Common myeloid progenitor, CD34-positive (primary cell): Measurements from ENCODE around the gene CACNA2D3.

Experiments
- CTCF ChIA-PET: fragments of 350-600 bp; sonication (Branson Sonifier 250); formaldehyde crosslinking; loops from one replicate; lab custom pipeline; 2021; ENCODE audit warnings: antibody characterized with exemption; lab: Charles Lee
- POLR2A ChIA-PET: fragments of 350-600 bp; sonication (Branson Sonifier 250); formaldehyde crosslinking; loops from one replicate; lab custom pipeline; 2021; ENCODE audit warnings: antibody characterized with exemption; lab: Charles Lee
- DNase-seq, 3 donors: peaks; one replicate each; pipeline versions ENCODE4 v3.0.0 to v3.0.0-alpha.2; 2013
- H3K27ac ChIP-seq, 2 experiments: 1 replicate in 1 of 2; 2 replicates in 1 of 2; pipeline ENCODE4 v1.7.0; 2013; ENCODE audit warnings: inconsistent platforms in 2 of 2, low read length in 2 of 2, mild to moderate bottlenecking in 2 of 2, low read depth in 1 of 2, moderate library complexity in 1 of 2; ENCODE audit not compliant: severe bottlenecking in 2 of 2, insufficient read depth in 1 of 2, poor library complexity in 1 of 2
- H3K27me3 ChIP-seq, 5 experiments: replicated peaks in 2 of 5; 1 replicate in 3 of 5; 2 replicates in 2 of 5; pipeline versions ENCODE4 v1.6.1 to v1.7.0; 2013; ENCODE audit warnings: low read length in 4 of 5, mild to moderate bottlenecking in 2 of 5, moderate library complexity in 2 of 5, inconsistent platforms in 1 of 5; ENCODE audit not compliant: insufficient read depth in 5 of 5, control insufficient read depth in 4 of 5
- H3K36me3 ChIP-seq, 4 experiments: 1 replicate in 2 of 4; 2 replicates in 2 of 4; pipeline versions ENCODE4 v1.6.1 to v1.7.0; 2013; ENCODE audit warnings: low read length in 3 of 4, control low read depth in 1 of 4, mild to moderate bottlenecking in 1 of 4; ENCODE audit not compliant: control insufficient read depth in 4 of 4, insufficient read depth in 4 of 4
- H3K4me1 ChIP-seq, 4 experiments: 1 replicate in 3 of 4; 2 replicates in 1 of 4; pipeline versions ENCODE4 v1.6.1 to v1.7.1; 2013; ENCODE audit warnings: low read length in 3 of 4, mild to moderate bottlenecking in 3 of 4, control low read depth in 1 of 4, inconsistent platforms in 1 of 4, moderate library complexity in 1 of 4; ENCODE audit not compliant: control insufficient read depth in 4 of 4, insufficient read depth in 4 of 4; ENCODE audit errors: control extremely low read depth in 1 of 4
- H3K4me3 ChIP-seq, 7 experiments: 1 replicate in 4 of 7; 2 replicates in 3 of 7; pipeline versions ENCODE4 v1.5.1 to v1.7.0; 2013; ENCODE audit warnings: mild to moderate bottlenecking in 7 of 7, low read length in 6 of 7, moderate library complexity in 6 of 7, inconsistent platforms in 2 of 7, low read depth in 2 of 7, control low read depth in 1 of 7; ENCODE audit not compliant: insufficient read depth in 4 of 7, control insufficient read depth in 1 of 7; ENCODE audit errors: extremely low read depth in 1 of 7
- H3K9me3 ChIP-seq, 5 experiments: 1 replicate in 4 of 5; 2 replicates in 1 of 5; pipeline versions ENCODE4 v1.6.1 to v1.7.1; 2013; ENCODE audit warnings: low read length in 4 of 5, mild to moderate bottlenecking in 2 of 5, inconsistent platforms in 1 of 5, low read depth in 1 of 5, moderate library complexity in 1 of 5; ENCODE audit not compliant: control insufficient read depth in 4 of 5, insufficient read depth in 2 of 5; ENCODE audit errors: control extremely low read depth in 1 of 5
- WGBS: methylation state at CpG from one replicate; pipeline ENCODE4 v1.1.5; 2013; ENCODE audit not compliant: insufficient coverage; 5-methylcytosine and 5-hydroxymethylcytosine counted together

Gene CACNA2D3

DNA sequence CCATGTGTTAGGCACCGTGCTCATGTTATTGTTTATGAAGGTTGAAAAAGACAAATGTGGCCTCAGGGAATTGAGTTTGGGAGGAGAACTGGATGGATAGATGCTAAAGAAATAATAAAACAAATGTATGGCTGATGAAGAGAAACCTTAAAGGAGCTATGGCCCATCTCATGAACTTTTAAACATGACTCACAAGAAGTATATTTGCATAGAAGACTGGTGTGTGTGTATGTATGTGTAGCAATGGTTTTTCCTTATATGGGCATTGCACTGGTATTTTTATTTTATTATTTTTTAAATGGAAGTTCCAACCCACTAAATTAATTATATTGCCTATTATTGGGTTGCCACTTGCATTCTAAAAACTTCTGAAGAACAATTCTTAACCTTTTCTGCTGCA is 31.1 kb downstream of the CACNA2D3 start:
- Histone ChIP-seq H3K9me3 (no peaks in the 10 kb centered on the region), H3K36me3 (no peaks in the 10 kb centered on the region), H3K27me3 (peaks cover 1 to 29% (median 3%) of the 10 kb centered on the region in 5 experiments), H3K27ac (no peak overlapping the region), H3K4me3 (no peak overlapping the region), H3K4me1 (no peaks in the 10 kb centered on the region)
- CTCF ChIA-PET, result interaction anchor here (1.2 kb wide), 1 partner anchor 11 kb away, joined by 3 read pairs; no protein-coding TSS in a partner anchor
- DNase-seq, result no peak
- POLR2A ChIA-PET, result no interaction called here
- WGBS, result no CpG with 5 or more reads among the region's 1 CpG

DNA sequence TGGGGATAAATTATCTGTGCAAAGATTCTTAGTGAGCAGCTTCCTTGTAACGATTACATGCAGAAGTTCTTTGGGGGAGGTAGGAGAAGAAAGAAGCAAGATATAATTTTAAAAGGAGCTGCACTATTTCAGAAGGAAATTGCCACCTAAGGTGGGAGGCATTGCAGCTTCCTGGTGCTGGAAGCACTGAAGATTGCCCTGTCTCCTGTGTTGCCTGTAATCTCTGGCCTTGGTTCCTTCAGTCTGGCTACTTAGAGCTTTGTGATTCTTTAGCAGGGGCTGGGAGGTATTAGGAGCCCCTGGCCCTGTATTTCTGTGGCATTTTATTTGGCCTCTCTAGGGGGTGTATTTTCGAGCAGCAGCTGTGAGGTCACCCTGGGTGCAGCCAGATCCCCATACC is 35.5 kb downstream of the CACNA2D3 start:
- WGBS, result 100% methylated on average over 1 of the region's 2 CpGs
- CTCF ChIA-PET, result no interaction called here
- DNase-seq, result no peak
- Histone ChIP-seq H3K9me3 (no peaks in the 10 kb centered on the region), H3K4me3 (no peak overlapping the region), H3K4me1 (no peaks in the 10 kb centered on the region), H3K36me3 (no peaks in the 10 kb centered on the region), H3K27me3 (peaks cover 3 to 31% (median 9%) of the 10 kb centered on the region in 5 experiments), H3K27ac (no peak overlapping the region)
- POLR2A ChIA-PET, result no interaction called here

DNA sequence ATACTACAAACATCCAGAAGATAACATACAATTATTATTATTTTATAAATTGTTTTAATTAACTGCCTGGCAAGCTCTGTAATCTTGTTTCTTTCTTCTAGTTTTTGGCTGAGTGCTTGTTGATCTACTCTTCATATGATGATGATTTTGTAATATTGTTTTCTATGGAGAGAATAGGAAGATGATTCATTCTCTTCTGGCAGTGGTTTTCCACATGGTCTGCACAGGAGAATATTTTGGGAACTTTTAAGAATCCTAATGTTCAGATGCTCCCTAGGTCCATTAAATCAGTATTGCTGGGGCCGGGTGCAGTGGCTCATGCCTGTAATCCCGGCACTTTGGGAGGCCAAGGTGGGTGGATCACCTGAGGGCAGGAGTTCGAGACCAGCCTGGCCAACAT is 37.6 kb downstream of the CACNA2D3 start:
- Histone ChIP-seq H3K9me3 (no peaks in the 10 kb centered on the region), H3K27me3 (peaks cover 3 to 28% (median 9%) of the 10 kb centered on the region in 5 experiments), H3K27ac (no peak overlapping the region), H3K4me1 (no peaks in the 10 kb centered on the region), H3K36me3 (no peaks in the 10 kb centered on the region), H3K4me3 (no peak overlapping the region)
- CTCF ChIA-PET, result interaction anchor here (1.2 kb wide), 1 partner anchor 215 kb away, joined by 5 read pairs; no protein-coding TSS in a partner anchor
- DNase-seq, result no peak
- POLR2A ChIA-PET, result no interaction called here
- no CpG with 5 or more reads among the region's 3 CpGs for WGBS

DNA sequence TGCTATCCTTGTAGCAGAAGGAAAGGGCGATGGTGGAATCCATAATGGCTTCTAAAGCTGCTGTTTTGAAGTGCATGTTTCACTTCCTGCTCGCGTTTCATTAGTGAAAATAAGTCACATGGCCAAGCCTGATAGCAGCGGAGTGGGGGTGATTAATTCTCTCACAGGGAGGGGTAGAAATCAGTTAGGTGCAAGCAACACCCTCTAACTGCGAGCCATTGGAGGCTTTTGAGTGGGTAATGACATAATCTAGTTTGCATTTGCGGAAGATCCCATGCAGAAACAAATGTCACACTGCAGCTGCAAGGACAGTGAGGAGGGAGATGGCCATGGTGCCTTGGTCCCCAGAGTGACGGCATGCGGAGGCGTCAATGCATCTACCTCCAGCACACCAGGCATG is 41.1 kb downstream of the CACNA2D3 start:
- Histone ChIP-seq H3K36me3 (no peaks in the 10 kb centered on the region), H3K27me3 (peaks cover 0 to 25% (median 6%) of the 10 kb centered on the region in 5 experiments), H3K4me3 (no peak overlapping the region), H3K9me3 (no peaks in the 10 kb centered on the region), H3K4me1 (no peaks in the 10 kb centered on the region), H3K27ac (no peak overlapping the region)
- ChIA-PET POLR2A (no interaction called here), CTCF (no interaction called here)
- DNase-seq, result no peak
- 85% methylated on average over 9 of the region's 9 CpGs for WGBS

DNA sequence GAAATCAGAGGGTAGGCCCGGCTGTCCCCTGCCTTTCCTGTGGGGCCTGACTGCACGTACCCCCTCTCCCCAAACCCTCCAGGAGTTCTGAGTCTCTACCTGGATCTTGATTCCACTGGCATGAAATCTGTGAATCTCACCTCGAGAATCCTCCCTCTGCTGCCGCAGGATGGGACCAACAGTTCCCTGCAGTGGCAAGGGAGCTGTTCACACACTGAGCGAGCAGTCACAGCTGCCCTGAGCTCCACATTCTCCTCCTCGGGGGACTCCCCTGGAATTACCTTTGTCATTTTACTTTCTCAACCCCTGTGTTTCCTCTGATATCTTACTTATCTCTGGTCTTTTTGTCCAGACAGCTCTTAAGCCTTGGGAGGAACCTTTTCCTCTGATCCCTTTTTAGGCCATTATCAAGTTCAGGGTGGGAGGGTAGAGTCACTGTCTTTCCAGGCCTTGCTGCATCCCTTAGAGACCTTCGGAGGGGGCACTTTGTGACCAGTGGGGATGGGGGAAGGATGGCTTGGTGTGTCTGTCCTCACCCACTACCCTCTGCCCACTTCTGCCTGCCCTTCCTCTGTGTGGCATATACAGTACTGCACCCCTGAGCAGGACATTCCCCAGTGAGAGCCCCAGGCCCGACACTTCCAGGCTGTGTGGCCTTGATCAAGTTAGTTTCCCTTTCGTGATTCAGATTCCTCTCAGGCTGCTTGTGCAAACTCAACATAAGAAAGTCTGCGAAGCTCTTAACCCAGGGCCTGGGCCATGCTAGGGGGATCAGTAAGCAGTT is 42.0 kb downstream of the CACNA2D3 start:
- Histone ChIP-seq H3K4me3 (no peak overlapping the region), H3K36me3 (no peaks in the 10 kb centered on the region), H3K4me1 (no peaks in the 10 kb centered on the region), H3K27ac (no peak overlapping the region), H3K9me3 (no peaks in the 10 kb centered on the region), H3K27me3 (peaks cover 0 to 23% (median 4%) of the 10 kb centered on the region in 5 experiments)
- ChIA-PET CTCF (no interaction called here), POLR2A (no interaction called here)
- no peak for DNase-seq
- WGBS, result 81% methylated on average over 9 of the region's 10 CpGs

DNA sequence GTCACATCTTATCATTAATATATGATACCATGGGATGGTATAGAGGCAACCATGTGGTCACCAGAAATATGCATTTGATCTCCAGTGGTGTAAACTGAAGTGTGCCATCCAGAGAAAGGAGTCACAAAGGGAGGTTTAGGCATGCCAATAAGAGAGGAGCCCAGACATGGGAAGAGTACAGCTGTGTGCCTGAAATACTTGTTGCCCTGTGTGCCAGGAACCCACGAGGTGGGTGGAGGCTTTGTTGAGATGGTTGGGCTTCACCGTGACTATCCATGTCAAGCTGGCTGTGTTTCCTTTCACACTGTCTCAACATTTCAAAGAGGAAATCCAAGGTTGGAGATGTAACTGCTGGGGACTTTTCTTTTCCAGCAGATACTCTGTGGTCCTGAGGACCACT is 43.5 kb downstream of the CACNA2D3 start:
- Histone ChIP-seq H3K9me3 (no peaks in the 10 kb centered on the region), H3K36me3 (no peaks in the 10 kb centered on the region), H3K4me3 (no peak overlapping the region), H3K27ac (no peak overlapping the region), H3K27me3 (peaks cover 0 to 21% (median 4%) of the 10 kb centered on the region in 5 experiments), H3K4me1 (no peaks in the 10 kb centered on the region)
- no peak for DNase-seq
- ChIA-PET POLR2A (no interaction called here), CTCF (no interaction called here)
- WGBS, result no CpG with 5 or more reads among the region's 2 CpGs

DNA sequence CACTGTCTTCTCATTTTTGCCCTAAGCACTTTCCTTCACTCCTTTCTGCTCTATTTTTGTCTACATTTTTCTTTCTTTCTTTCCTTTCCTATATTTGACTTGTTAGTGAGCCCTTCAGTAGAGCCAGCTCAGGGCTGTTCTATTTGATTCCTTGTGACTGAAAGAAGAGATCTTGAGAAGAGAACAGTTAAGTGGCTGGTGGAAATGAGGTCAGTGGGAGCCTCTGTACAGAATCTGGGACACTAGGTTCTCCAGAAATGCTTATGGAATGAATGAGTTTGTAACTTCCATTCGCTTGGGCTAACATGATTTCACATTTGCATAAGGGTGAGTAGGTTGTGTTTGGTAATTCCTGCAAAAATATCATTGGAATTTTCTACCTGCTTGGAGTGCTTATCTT is 45.6 kb downstream of the CACNA2D3 start:
- POLR2A ChIA-PET, result no interaction called here
- Histone ChIP-seq H3K4me3 (peak overlapping the region in 1 of 7 experiments; percentile 5), H3K27me3 (peaks cover 0 to 11% (median 0%) of the 10 kb centered on the region in 5 experiments), H3K27ac (no peak overlapping the region), H3K4me1 (no peaks in the 10 kb centered on the region), H3K9me3 (no peaks in the 10 kb centered on the region), H3K36me3 (no peaks in the 10 kb centered on the region)
- no peak for DNase-seq
- WGBS, result 100% methylated on average over 1 of the region's 1 CpG
- CTCF ChIA-PET, result interaction anchor here (0.6 kb wide), 1 partner anchor 185 kb away, joined by 3 read pairs; no protein-coding TSS in a partner anchor
